GM23248 (cell line): ENCODE measurements around the gene TBL3.

ENCODE experiments used
- EZH2 ChIP-seq: fragments of 200-600 bp; sonication (generic); IDR thresholded peaks from 2 replicates; pipeline ENCODE4 v1.6.1; 2018; ENCODE audit warnings: antibody characterized with exemption, mild to moderate bottlenecking; ENCODE audit not compliant: insufficient read depth, poor library complexity, severe bottlenecking
- EZH2phosphoT487 ChIP-seq: fragments of 200-600 bp; sonication (generic); IDR thresholded peaks from 2 replicates; pipeline ENCODE4 v1.6.1; 2018; ENCODE audit warnings: antibody characterized with exemption, moderate library complexity, mild to moderate bottlenecking, low read depth; ENCODE audit not compliant: insufficient read depth

DNA sequence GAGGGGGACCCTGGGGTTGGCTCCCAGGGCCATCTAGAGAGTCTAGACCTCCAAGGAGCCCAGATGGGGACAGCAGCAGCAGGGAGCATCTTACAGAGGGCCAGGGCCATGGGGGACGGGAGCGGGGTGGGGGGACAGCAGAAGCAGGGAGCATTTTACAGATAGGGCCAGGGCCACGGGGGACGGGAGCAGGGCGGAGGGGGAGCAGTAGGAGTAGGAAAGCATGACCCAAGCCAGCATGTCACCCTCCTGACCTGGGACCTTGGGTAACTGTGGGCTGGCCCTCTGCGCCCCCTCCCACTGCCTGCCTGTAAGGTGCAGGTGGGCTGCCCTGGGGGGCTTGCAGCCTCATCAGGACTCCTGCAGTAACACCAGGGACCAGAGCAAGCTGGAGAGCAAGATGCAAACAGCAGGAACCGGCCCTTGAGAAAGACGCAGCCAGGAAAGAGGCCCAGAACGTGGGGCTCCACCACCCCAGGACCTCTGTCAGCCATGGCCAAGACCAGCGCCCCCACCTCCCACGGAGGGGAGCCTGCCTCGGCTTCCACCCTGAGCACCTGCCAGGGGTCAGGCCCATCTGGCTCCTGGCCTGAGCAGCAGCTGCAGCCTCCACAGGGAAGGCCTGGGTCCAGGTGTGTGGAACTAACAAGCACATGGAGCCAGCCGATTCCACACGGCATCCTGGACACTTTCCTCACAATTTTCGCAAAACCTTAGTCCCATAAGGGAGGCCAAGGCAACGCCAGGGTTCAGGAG, 35.4 kb downstream of the TBL3 start:
- no peak for TF ChIP-seq EZH2
- no peak for TF ChIP-seq EZH2phosphoT487
